Loucy (cell line): Measurements from ENCODE around the gene TGM3.

Source experiments
- H2AFZ ChIP-seq: fragments of 200-600 bp; sonication (generic); 2 replicates; pipeline ENCODE4 v1.6.0; 2016; ENCODE audit warnings: antibody characterized with exemption, mild to moderate bottlenecking, low read length, moderate library complexity
- H3F3A ChIP-seq: fragments of 200-600 bp; 2 replicates; pipeline ENCODE4 v1.6.0; 2016; ENCODE audit warnings: antibody characterized with exemption, low read depth, mild to moderate bottlenecking
- H3K27me3 ChIP-seq: fragments of 200-600 bp; sonication (generic); 2 replicates; pipeline ENCODE4 v1.6.1; 2014; ENCODE audit warnings: low read length, mild to moderate bottlenecking; ENCODE audit not compliant: insufficient read depth, poor library complexity, severe bottlenecking
- H3K36me3 ChIP-seq: fragments of 200-600 bp; sonication (generic); 2 replicates; pipeline ENCODE4 v1.6.1; 2016; ENCODE audit warnings: low read length; ENCODE audit not compliant: insufficient read depth
- H3K4me1 ChIP-seq: fragments of 200-600 bp; sonication (generic); 2 replicates; pipeline ENCODE4 v1.5.1; 2014; ENCODE audit warnings: low read length, mild to moderate bottlenecking; ENCODE audit not compliant: insufficient read depth, poor library complexity, severe bottlenecking
- H3K4me2 ChIP-seq: fragments of 200-600 bp; sonication (generic); 2 replicates; pipeline ENCODE4 v1.6.0; 2014; ENCODE audit warnings: antibody characterized with exemption, low read length, low read depth, mild to moderate bottlenecking; ENCODE audit not compliant: poor library complexity, severe bottlenecking
- H3K4me3 ChIP-seq: fragments of 200-600 bp; sonication (generic); 2 replicates; pipeline ENCODE4 v1.5.1; 2014; ENCODE audit warnings: low read length, mild to moderate bottlenecking, mixed read lengths; ENCODE audit not compliant: poor library complexity, severe bottlenecking
- H3K79me2 ChIP-seq: fragments of 200-600 bp; sonication (generic); 2 replicates; pipeline ENCODE4 v1.6.1; 2014; ENCODE audit warnings: low read length; ENCODE audit not compliant: insufficient read depth
- H3K9ac ChIP-seq: fragments of 200-600 bp; sonication (generic); 2 replicates; pipeline ENCODE4 v1.6.0; 2014; ENCODE audit warnings: mild to moderate bottlenecking, low read depth, low read length, moderate library complexity; ENCODE audit not compliant: poor library complexity, severe bottlenecking
- H3K9me2 ChIP-seq: fragments of 200-600 bp; sonication (generic); replicated peaks from 2 replicates; pipeline ENCODE4 v1.6.1; 2016; ENCODE audit warnings: low read depth, low read length, mixed read lengths
- H3K9me3 ChIP-seq: fragments of 200-600 bp; sonication (generic); 2 replicates; pipeline ENCODE4 v1.6.1; 2014; ENCODE audit warnings: mild to moderate bottlenecking, antibody characterized with exemption, low read length, low read depth; ENCODE audit not compliant: insufficient read depth
- H4K20me1 ChIP-seq: fragments of 200-600 bp; sonication (generic); 2 replicates; pipeline ENCODE4 v1.6.0; 2014; ENCODE audit warnings: antibody characterized with exemption, low read length, mild to moderate bottlenecking; ENCODE audit not compliant: insufficient read depth, poor library complexity, severe bottlenecking
- CTCF ChIP-seq: fragments of 200-600 bp; sonication (generic); conservative IDR thresholded peaks from 2 replicates; pipeline ENCODE4 v1.5.1; 2014; ENCODE audit warnings: mild to moderate bottlenecking, antibody characterized with exemption, low read length
- EZH2phosphoT487 ChIP-seq: fragments of 200-600 bp; IDR thresholded peaks from 2 replicates; pipeline ENCODE4 v1.6.1; 2018; ENCODE audit warnings: antibody characterized with exemption, mild to moderate bottlenecking, moderate library complexity, borderline replicate concordance

The TGM3 gene

GRCh38 chr20:2276015-2276414, 19.8 kb upstream of the TGM3 start:
- Histone ChIP-seq H3K36me3 (no peaks in the 10 kb centered on the region), H3F3A (no peaks in the 10 kb centered on the region), H2AFZ (no peak overlapping the region), H3K4me2 (no peak overlapping the region), H3K9me3 (no peaks in the 10 kb centered on the region), H3K79me2 (no peaks in the 10 kb centered on the region), H3K4me1 (no peaks in the 10 kb centered on the region), H3K9ac (no peak overlapping the region), H4K20me1 (no peaks in the 10 kb centered on the region), H3K27me3 (no peaks in the 10 kb centered on the region), H3K9me2 (no peaks in the 10 kb centered on the region), H3K4me3 (no peak overlapping the region)
- TF ChIP-seq EZH2phosphoT487 (no peak), CTCF (no peak)

- Histone ChIP-seq H3K9me3 (no peaks in the 10 kb centered on the region), H3K4me2 (no peak overlapping the region), H2AFZ (no peak overlapping the region), H3K4me3 (no peak overlapping the region), H3K9me2 (no peaks in the 10 kb centered on the region), H3K4me1 (no peaks in the 10 kb centered on the region), H3F3A (no peaks in the 10 kb centered on the region), H3K27me3 (no peaks in the 10 kb centered on the region), H3K79me2 (no peaks in the 10 kb centered on the region), H3K36me3 (no peaks in the 10 kb centered on the region), H3K9ac (no peak overlapping the region), H4K20me1 (no peaks in the 10 kb centered on the region)
- no peak for TF ChIP-seq EZH2phosphoT487
- TF ChIP-seq CTCF, result no peak
These were observed 16.5 kb upstream of the TGM3 start for GRCh38 chr20:2279253-2279779.

- no peaks in the 10 kb centered on the region for H3K27me3 ChIP-seq
- no peaks in the 10 kb centered on the region for H3K79me2 ChIP-seq
- no peak overlapping the region for H3K4me3 ChIP-seq
- H3K9me3 ChIP-seq, result no peaks in the 10 kb centered on the region
- H3K9ac ChIP-seq, result no peak overlapping the region
- no peak for TF ChIP-seq EZH2phosphoT487
- no peak for TF ChIP-seq CTCF
- H2AFZ ChIP-seq, result no peak overlapping the region
- no peak overlapping the region for H3K4me2 ChIP-seq
- H4K20me1 ChIP-seq, result no peaks in the 10 kb centered on the region
- H3K4me1 ChIP-seq, result no peaks in the 10 kb centered on the region
- no peaks in the 10 kb centered on the region for H3K9me2 ChIP-seq
- no peaks in the 10 kb centered on the region for H3F3A ChIP-seq
- no peaks in the 10 kb centered on the region for H3K36me3 ChIP-seq
These were observed 15.7 kb upstream of the TGM3 start for GRCh38 chr20:2280082-2280481.
